Karpas-422 (cell line): ENCODE results near the gene PPP2R5A. TPM values are rescaled to one million over a fixed set of nuclear protein-coding genes. Genes with fewer than 3 reads are reported as not detected.

Experiments
- DNase-seq: peaks from one replicate; pipeline ENCODE4 v3.0.0-alpha.2; 2015
- H2AFZ ChIP-seq: fragments of 200-600 bp; sonication (generic); 2 replicates; pipeline ENCODE4 v1.6.1; 2014; ENCODE audit warnings: antibody characterized with exemption, low read length, mixed read lengths
- H3K27ac ChIP-seq: fragments of 200-600 bp; sonication (generic); 2 replicates; pipeline ENCODE4 v1.5.1; 2014; ENCODE audit warnings: mild to moderate bottlenecking, low read length, moderate library complexity
- H3K27me3 ChIP-seq: fragments of 200-600 bp; sonication (generic); 2 replicates; pipeline ENCODE4 v1.6.1; 2014; ENCODE audit warnings: low read length, mixed read lengths
- H3K36me3 ChIP-seq: fragments of 200-600 bp; sonication (generic); 2 replicates; pipeline ENCODE4 v1.6.1; 2014; ENCODE audit warnings: low read length, mixed read lengths; ENCODE audit not compliant: insufficient read depth
- H3K4me1 ChIP-seq: fragments of 200-600 bp; sonication (generic); 2 replicates; pipeline ENCODE4 v1.6.1; 2014; ENCODE audit warnings: mild to moderate bottlenecking, low read length, mixed read lengths
- H3K4me2 ChIP-seq: fragments of 200-600 bp; sonication (generic); 2 replicates; pipeline ENCODE4 v1.6.1; 2014; ENCODE audit warnings: low read length, low read depth, mild to moderate bottlenecking; ENCODE audit not compliant: poor library complexity, severe bottlenecking
- H3K4me3 ChIP-seq: fragments of 200-600 bp; sonication (generic); 2 replicates; pipeline ENCODE4 v1.5.1; 2014; ENCODE audit warnings: mild to moderate bottlenecking, antibody characterized with exemption, low read length, mixed read lengths
- H3K79me2 ChIP-seq: fragments of 200-600 bp; sonication (generic); 2 replicates; pipeline ENCODE4 v1.6.1; 2014; ENCODE audit warnings: mild to moderate bottlenecking, low read length, mixed read lengths
- H3K9ac ChIP-seq: fragments of 200-600 bp; sonication (generic); 2 replicates; pipeline ENCODE4 v1.6.0; 2014; ENCODE audit warnings: low read length
- H3K9me2 ChIP-seq: fragments of 200-600 bp; sonication (generic), shearing (Covaris generic); replicated peaks from 2 replicates; pipeline ENCODE4 v1.6.0; 2014; ENCODE audit warnings: mild to moderate bottlenecking, low read length, moderate library complexity; ENCODE audit not compliant: insufficient read depth
- H3K9me3 ChIP-seq: fragments of 300-700, 200-600 bp; sonication (generic); 2 replicates; pipeline ENCODE4 v1.6.1; 2014; ENCODE audit warnings: low read length, mixed read lengths
- H4K20me1 ChIP-seq: fragments of 200-600 bp; sonication (generic); 2 replicates; pipeline ENCODE4 v1.6.1; 2014; ENCODE audit warnings: mild to moderate bottlenecking, antibody characterized with exemption, low read length, low read depth; ENCODE audit not compliant: insufficient read depth
- total RNA-seq: library from RNA; depleted of rRNA; stranded (reverse); fragments of >200 nt; shearing (Covaris generic); gene quantifications from 2 replicates; pipeline ENCODE4 v1.2.3, GENCODE V29; 2014; ENCODE audit warnings: low replicate concordance

The PPP2R5A gene
- total RNA-seq, 1 experiment from 2014 or later: 41.6 TPM

GRCh38 chr1:212328248-212328647 lies 43.0 kb downstream of the PPP2R5A start:
- Histone ChIP-seq H3K79me2 (peaks cover 65% of the 10 kb centered on the region), H2AFZ (no peak overlapping the region), H3K36me3 (peaks cover under 1% of the 10 kb centered on the region; the same call in 1 of the 2 replicates), H3K4me2 (no peak overlapping the region), H3K9me2 (no peaks in the 10 kb centered on the region), H3K9ac (no peak overlapping the region), H3K9me3 (no peaks in the 10 kb centered on the region), H3K4me1 (no peaks in the 10 kb centered on the region), H4K20me1 (no peaks in the 10 kb centered on the region), H3K4me3 (no peak overlapping the region), H3K27ac (no peak overlapping the region), H3K27me3 (no peaks in the 10 kb centered on the region)
- DNase-seq: no peak

DNA sequence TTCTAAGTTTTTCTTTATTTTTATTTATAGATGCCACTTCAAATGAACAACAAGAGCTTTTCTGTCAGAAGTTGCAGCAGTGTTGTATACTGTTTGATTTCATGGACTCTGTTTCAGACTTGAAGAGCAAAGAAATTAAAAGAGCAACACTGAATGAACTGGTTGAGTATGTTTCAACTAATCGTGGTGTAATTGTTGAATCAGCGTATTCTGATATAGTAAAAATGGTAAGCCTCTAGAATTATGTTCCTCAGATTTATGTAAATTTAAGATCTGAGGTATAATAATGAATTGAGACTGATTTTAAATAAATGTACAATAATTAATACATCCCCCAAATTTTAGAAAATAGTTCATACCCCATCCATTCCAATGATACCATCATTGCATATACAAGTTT lies 43.9 kb downstream of the PPP2R5A start:
- Histone ChIP-seq H3K4me3 (no peak overlapping the region), H3K4me1 (no peaks in the 10 kb centered on the region), H3K9me2 (no peaks in the 10 kb centered on the region), H3K27ac (no peak overlapping the region), H2AFZ (no peak overlapping the region), H3K4me2 (no peak overlapping the region), H3K9me3 (no peaks in the 10 kb centered on the region), H3K9ac (no peak overlapping the region), H3K79me2 (peaks cover 63% of the 10 kb centered on the region), H3K36me3 (peaks cover 9% of the 10 kb centered on the region; the same call in 1 of the 2 replicates), H4K20me1 (no peaks in the 10 kb centered on the region), H3K27me3 (no peaks in the 10 kb centered on the region)
- no peak for DNase-seq

DNA sequence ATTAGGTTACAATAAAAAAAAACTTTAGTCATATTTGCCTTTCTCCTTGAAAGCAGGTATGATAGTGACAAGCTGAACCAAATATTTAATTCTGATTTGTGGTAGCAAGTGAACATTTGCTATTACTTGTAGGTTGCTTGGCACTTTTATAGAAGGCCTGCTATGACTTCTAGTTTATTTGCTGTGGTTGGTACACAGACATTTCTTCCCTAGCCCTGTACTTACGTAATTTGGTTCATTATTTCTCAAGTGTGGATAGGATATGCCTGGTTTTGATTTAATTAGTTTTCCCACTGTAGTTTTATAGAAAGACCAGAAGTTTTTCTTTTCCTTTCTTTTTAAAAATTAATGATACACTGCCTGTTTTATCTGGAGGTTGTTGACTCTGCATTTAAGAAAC lies 55.9 kb downstream of the PPP2R5A start:
- H3K36me3 ChIP-seq: peaks cover 4% of the 10 kb centered on the region; the same call in 1 of the 2 replicates

GRCh38 chr1:212344905-212345304 lies 59.7 kb downstream of the PPP2R5A start:
- Histone ChIP-seq H3K36me3 (peaks cover 22% of the 10 kb centered on the region; the same call in 1 of the 2 replicates), H3K9ac (no peak overlapping the region), H3K9me2 (no peaks in the 10 kb centered on the region), H3K79me2 (peaks cover 25% of the 10 kb centered on the region; the same call in 1 of the 2 replicates), H3K4me2 (no peak overlapping the region), H3K27me3 (no peaks in the 10 kb centered on the region), H4K20me1 (no peaks in the 10 kb centered on the region), H3K9me3 (no peaks in the 10 kb centered on the region), H2AFZ (no peak overlapping the region), H3K27ac (no peak overlapping the region), H3K4me3 (no peak overlapping the region), H3K4me1 (no peaks in the 10 kb centered on the region)
- DNase-seq: no peak

More for the DNA sequence above, 55.9 kb downstream of the PPP2R5A start:
- Histone ChIP-seq H3K4me2 (no peak overlapping the region), H3K9me2 (no peaks in the 10 kb centered on the region), H3K9ac (no peak overlapping the region), H4K20me1 (no peaks in the 10 kb centered on the region), H3K9me3 (no peaks in the 10 kb centered on the region), H3K27me3 (no peaks in the 10 kb centered on the region), H3K4me3 (no peak overlapping the region), H3K27ac (no peak overlapping the region), H3K4me1 (no peaks in the 10 kb centered on the region), H3K79me2 (peaks cover 37% of the 10 kb centered on the region), H2AFZ (no peak overlapping the region)
- DNase-seq: no peak

- no peak overlapping the region for H2AFZ ChIP-seq
- no peaks in the 10 kb centered on the region for H3K27me3 ChIP-seq
- H4K20me1 ChIP-seq: no peaks in the 10 kb centered on the region
- H3K27ac ChIP-seq: peak overlapping the region; percentile 19; the same call in 1 of the 2 replicates
- no peak overlapping the region for H3K4me2 ChIP-seq
- peaks cover 22% of the 10 kb centered on the region; the same call in 1 of the 2 replicates for H3K36me3 ChIP-seq
- H3K79me2 ChIP-seq: peaks cover 18% of the 10 kb centered on the region; the same call in 1 of the 2 replicates
- H3K9ac ChIP-seq: no peak overlapping the region
- no peaks in the 10 kb centered on the region for H3K9me2 ChIP-seq
- H3K9me3 ChIP-seq: no peaks in the 10 kb centered on the region
- no peaks in the 10 kb centered on the region for H3K4me1 ChIP-seq
- H3K4me3 ChIP-seq: no peak overlapping the region
- no peak for DNase-seq
Measured at GRCh38 chr1:212346601-212347000, 61.4 kb downstream of the PPP2R5A start.

DNA sequence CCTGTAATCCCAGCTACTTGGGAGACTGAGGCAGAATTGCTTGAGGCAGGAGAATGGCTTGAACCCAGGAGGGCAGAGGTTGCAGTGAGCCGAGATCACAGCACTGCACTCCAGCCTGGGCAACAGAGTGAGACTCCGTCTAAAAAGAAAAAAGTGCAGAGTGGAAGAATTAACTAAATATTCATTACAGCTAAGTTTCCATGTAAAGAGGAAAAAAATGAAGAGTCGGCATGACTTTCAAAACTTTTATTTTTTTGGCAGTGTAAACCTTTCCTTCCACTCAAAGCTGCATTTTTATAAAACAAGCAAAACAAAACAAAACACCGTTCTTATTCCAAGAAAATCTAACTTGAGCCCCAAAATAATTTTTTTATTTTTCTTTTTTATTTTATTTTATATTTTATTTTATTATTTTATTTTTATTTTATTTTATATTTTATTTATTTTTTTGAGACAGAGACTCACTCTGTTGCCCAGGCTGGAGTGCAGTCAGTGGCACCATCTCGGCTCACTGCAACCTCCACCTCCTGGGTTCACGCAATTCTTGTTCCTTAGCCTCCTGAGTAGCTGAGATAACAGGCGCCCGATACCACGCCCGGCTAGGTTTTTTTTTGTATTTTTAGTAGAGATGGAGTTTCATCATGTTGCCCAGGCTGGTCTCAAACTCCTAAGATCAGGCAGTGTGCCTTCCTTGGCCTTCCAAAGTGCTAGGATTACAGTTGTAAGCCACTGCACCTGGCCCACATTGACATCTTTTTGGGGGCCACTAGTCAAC lies 66.6 kb downstream of the PPP2R5A start:
- Histone ChIP-seq H3K36me3 (peaks cover 26% of the 10 kb centered on the region; the same call in 1 of the 2 replicates), H4K20me1 (no peaks in the 10 kb centered on the region)

DNA sequence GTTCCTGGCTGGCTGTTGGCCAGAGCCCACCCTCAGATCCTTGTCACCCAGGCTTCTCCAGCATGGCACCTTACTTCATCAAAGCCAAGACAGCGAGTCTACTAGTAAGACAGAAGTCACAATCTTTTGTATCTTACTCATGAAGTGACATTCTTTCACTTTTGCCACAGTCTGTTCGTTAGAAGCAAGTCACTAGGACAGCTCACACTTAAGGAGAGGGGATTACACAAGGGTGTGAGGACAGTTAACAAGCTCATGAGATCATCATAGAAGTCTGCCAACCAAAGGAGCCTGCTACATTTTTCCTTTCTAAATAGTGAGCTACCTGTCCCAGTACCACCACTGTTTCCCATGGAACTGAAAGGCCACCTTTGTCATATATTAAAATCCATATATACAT lies 68.0 kb downstream of the PPP2R5A start:
- Histone ChIP-seq H3K36me3 (peaks cover 23% of the 10 kb centered on the region; the same call in 1 of the 2 replicates), H3K27me3 (no peaks in the 10 kb centered on the region), H3K27ac (no peak overlapping the region), H3K4me1 (peaks cover 10% of the 10 kb centered on the region), H3K79me2 (0 out of 2 replicates have a peak, but pooled peaks cover 4% of the 10 kb centered on the region), H2AFZ (no peak overlapping the region), H4K20me1 (no peaks in the 10 kb centered on the region), H3K9me2 (no peaks in the 10 kb centered on the region), H3K4me3 (no peak overlapping the region), H3K9me3 (no peaks in the 10 kb centered on the region), H3K4me2 (no peak overlapping the region), H3K9ac (no peak overlapping the region)
- DNase-seq: no peak

More for the DNA sequence above, 66.6 kb downstream of the PPP2R5A start:
- no peak overlapping the region for H3K4me2 ChIP-seq
- H3K27me3 ChIP-seq: no peaks in the 10 kb centered on the region
- peaks cover under 1% of the 10 kb centered on the region; the same call in 1 of the 2 replicates for H3K4me1 ChIP-seq
- no peaks in the 10 kb centered on the region for H3K9me3 ChIP-seq
- no peak overlapping the region for H3K4me3 ChIP-seq
- no peak overlapping the region for H3K9ac ChIP-seq
- DNase-seq: no peak
- H3K27ac ChIP-seq: no peak overlapping the region
- no peaks in the 10 kb centered on the region for H3K9me2 ChIP-seq
- no peak overlapping the region for H2AFZ ChIP-seq
- H3K79me2 ChIP-seq: 0 out of 2 replicates have a peak, but pooled peaks cover 4% of the 10 kb centered on the region

DNA sequence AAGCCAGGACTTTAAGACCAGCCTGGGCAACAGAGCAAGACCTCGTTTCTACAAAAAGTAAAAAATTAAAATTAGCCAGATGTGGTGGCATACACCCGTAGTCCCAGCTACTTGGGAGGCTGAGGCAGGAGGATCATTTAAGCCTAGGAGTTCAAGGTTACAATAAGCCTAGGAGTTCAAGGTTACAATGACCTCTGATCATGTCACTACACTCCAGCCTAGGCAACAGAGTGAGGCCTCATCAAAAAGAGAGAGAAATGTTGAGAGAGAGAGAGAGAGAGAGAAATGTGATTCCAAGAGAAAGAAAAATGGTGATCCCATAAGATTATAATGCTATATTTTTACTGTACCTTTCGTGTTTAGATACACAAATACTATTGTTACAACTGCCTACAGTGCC lies 69.3 kb downstream of the PPP2R5A start:
- Histone ChIP-seq H3K27ac (no peak overlapping the region), H3K79me2 (0 out of 2 replicates have a peak, but pooled peaks cover 4% of the 10 kb centered on the region), H3K4me2 (no peak overlapping the region), H3K9ac (no peak overlapping the region), H3K9me2 (no peaks in the 10 kb centered on the region), H3K4me3 (no peak overlapping the region), H2AFZ (no peak overlapping the region), H3K27me3 (no peaks in the 10 kb centered on the region), H4K20me1 (no peaks in the 10 kb centered on the region), H3K9me3 (no peaks in the 10 kb centered on the region), H3K36me3 (peaks cover 22% of the 10 kb centered on the region; the same call in 1 of the 2 replicates), H3K4me1 (peaks cover 23% of the 10 kb centered on the region)
- DNase-seq: no peak
